Measurements from ENCODE around the gene KRTAP29-1. TPM values are rescaled to one million over a fixed set of nuclear protein-coding genes. Genes with fewer than 3 reads are reported as not detected.

KRTAP29-1 gene
- total RNA-seq, 1 experiment from 2014 or later: not detected

- Histone ChIP-seq H4K20me1 (ENCODE audit: insufficient read depth) (no peaks in the 10 kb centered on the region), H3K4me1 (replicated peaks; ENCODE audit: insufficient read depth) (peaks cover 17% of the 10 kb centered on the region), H3F3A (ENCODE audit: insufficient read depth, low read depth) (no peaks in the 10 kb centered on the region), H3K4me2 (no peak overlapping the region), H3K9me3 (ENCODE audit: insufficient read depth, low read depth) (no peaks in the 10 kb centered on the region), H3K27me3 (ENCODE audit: insufficient read depth, low read depth) (no peaks in the 10 kb centered on the region), H3K79me2 (ENCODE audit: low read depth) (no peaks in the 10 kb centered on the region), H3K4me3 (no peak overlapping the region), H3K27ac (no peak overlapping the region), H3K9me2 (ENCODE audit: insufficient read depth) (no peaks in the 10 kb centered on the region), H2AFZ (no peak overlapping the region), H3K36me3 (ENCODE audit: low read depth) (no peaks in the 10 kb centered on the region)
- intact Hi-C loops (cut with micrococcal nuclease; ENCODE audit: unreplicated experiment): no loop called here
- CTCF ChIA-PET: interaction anchor here (0.6 kb wide), 1 partner anchor 132 kb away, joined by 3 read pairs; no protein-coding TSS in a partner anchor
- POLR2A ChIA-PET (ENCODE audit: unreplicated experiment): interaction anchor here (0.6 to 0.7 kb wide), 2 partner anchors 154 to 512 kb away, joined by 3 read pairs; no protein-coding TSS in a partner anchor
- TF ChIP-seq EZH2 (IDR thresholded peaks at IDR 0.05; ENCODE audit: low read depth): no peak
- TF ChIP-seq, protein P1, sequence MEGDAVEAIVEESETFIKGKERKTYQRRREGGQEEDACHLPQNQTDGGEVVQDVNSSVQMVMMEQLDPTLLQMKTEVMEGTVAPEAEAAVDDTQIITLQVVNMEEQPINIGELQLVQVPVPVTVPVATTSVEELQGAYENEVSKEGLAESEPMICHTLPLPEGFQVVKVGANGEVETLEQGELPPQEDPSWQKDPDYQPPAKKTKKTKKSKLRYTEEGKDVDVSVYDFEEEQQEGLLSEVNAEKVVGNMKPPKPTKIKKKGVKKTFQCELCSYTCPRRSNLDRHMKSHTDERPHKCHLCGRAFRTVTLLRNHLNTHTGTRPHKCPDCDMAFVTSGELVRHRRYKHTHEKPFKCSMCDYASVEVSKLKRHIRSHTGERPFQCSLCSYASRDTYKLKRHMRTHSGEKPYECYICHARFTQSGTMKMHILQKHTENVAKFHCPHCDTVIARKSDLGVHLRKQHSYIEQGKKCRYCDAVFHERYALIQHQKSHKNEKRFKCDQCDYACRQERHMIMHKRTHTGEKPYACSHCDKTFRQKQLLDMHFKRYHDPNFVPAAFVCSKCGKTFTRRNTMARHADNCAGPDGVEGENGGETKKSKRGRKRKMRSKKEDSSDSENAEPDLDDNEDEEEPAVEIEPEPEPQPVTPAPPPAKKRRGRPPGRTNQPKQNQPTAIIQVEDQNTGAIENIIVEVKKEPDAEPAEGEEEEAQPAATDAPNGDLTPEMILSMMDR (conservative IDR thresholded peaks at IDR 0.05): no peak
- no peak for DNase-seq
- BruUV-seq (replicated peaks): no TSS peak
These were observed 29.0 kb upstream of the KRTAP29-1 start for GRCh38 chr17:41331606-41332005.

GRCh38 chr17:41329279-41329948 is 26.8 kb upstream of the KRTAP29-1 start:
- Histone ChIP-seq H4K20me1 (ENCODE audit: insufficient read depth) (no peaks in the 10 kb centered on the region), H3K27me3 (ENCODE audit: insufficient read depth, low read depth) (no peaks in the 10 kb centered on the region), H3F3A (ENCODE audit: insufficient read depth, low read depth) (no peaks in the 10 kb centered on the region), H3K4me1 (replicated peaks; ENCODE audit: insufficient read depth) (peaks cover 6% of the 10 kb centered on the region), H3K4me3 (no peak overlapping the region), H3K4me2 (no peak overlapping the region), H3K9me3 (ENCODE audit: insufficient read depth, low read depth) (no peaks in the 10 kb centered on the region), H3K9me2 (ENCODE audit: insufficient read depth) (no peaks in the 10 kb centered on the region), H3K79me2 (ENCODE audit: low read depth) (no peaks in the 10 kb centered on the region), H3K27ac (no peak overlapping the region), H2AFZ (no peak overlapping the region), H3K36me3 (ENCODE audit: low read depth) (no peaks in the 10 kb centered on the region)
- no TSS peak for BruUV-seq (replicated peaks)
- TF ChIP-seq EZH2 (IDR thresholded peaks at IDR 0.05; ENCODE audit: low read depth): no peak
- TF ChIP-seq, protein P1 (conservative IDR thresholded peaks at IDR 0.05): peak; percentile 90
- CTCF ChIA-PET: interaction anchor here (0.6 kb wide), 1 partner anchor 319 kb away, joined by 4 read pairs; no protein-coding TSS in a partner anchor
- DNase-seq: peak; percentile 47 to 65
- POLR2A ChIA-PET (ENCODE audit: unreplicated experiment): interaction anchor here (0.5 to 0.6 kb wide), 3 partner anchors 9 to 197 kb away, joined by 3 to 5 read pairs (median 3); partner anchors contain the start of gene KRT13
- intact Hi-C loops (cut with micrococcal nuclease; ENCODE audit: unreplicated experiment): loop anchor here (1.0 to 10.0 kb wide), 4 partner anchors 195 to 715 kb away; partner anchors contain the start of gene KRT19

- Histone ChIP-seq H3K27ac (no peak overlapping the region), H3K4me3 (no peak overlapping the region), H3K79me2 (ENCODE audit: low read depth) (no peaks in the 10 kb centered on the region), H3K4me1 (replicated peaks; ENCODE audit: insufficient read depth) (peaks cover 6% of the 10 kb centered on the region; the same call in 1 of the 2 replicates), H3K9me2 (ENCODE audit: insufficient read depth) (no peaks in the 10 kb centered on the region), H3K36me3 (ENCODE audit: low read depth) (no peaks in the 10 kb centered on the region), H3K9me3 (ENCODE audit: insufficient read depth, low read depth) (no peaks in the 10 kb centered on the region), H3K27me3 (ENCODE audit: insufficient read depth, low read depth) (no peaks in the 10 kb centered on the region), H2AFZ (no peak overlapping the region), H3F3A (ENCODE audit: insufficient read depth, low read depth) (no peaks in the 10 kb centered on the region), H4K20me1 (ENCODE audit: insufficient read depth) (no peaks in the 10 kb centered on the region), H3K4me2 (no peak overlapping the region)
- intact Hi-C loops (cut with micrococcal nuclease; ENCODE audit: unreplicated experiment): loop anchor here (5.0 to 10.0 kb wide), 3 partner anchors 197 to 713 kb away; partner anchors contain the start of gene KRT19
- TF ChIP-seq EZH2 (IDR thresholded peaks at IDR 0.05; ENCODE audit: low read depth): no peak
- ChIA-PET POLR2A (ENCODE audit: unreplicated experiment) (no interaction called here), CTCF (interaction anchor here (0.7 kb wide), 1 partner anchor 65 kb away, joined by 3 read pairs; no protein-coding TSS in a partner anchor)
- no TSS peak for BruUV-seq (replicated peaks)
- DNase-seq: no peak
These were observed 25.6 kb upstream of the KRTAP29-1 start for GRCh38 chr17:41328207-41328606.

Measured in PC-9 (cell line).